Smooth muscle cell (in vitro differentiated cells): ENCODE measurements around the gene CADM1. TPM values are rescaled to one million over a fixed set of nuclear protein-coding genes. Genes with fewer than 3 reads are reported as not detected.

Experiments used
- DNase-seq: peaks from one replicate; lab custom pipeline; 2025; ENCODE audit not compliant: unreplicated experiment; lab: John Stamatoyannopoulos, UW
- H2AFZ ChIP-seq: fragments of 200-600 bp; sonication (generic); 2 replicates; pipeline ENCODE4 v1.6.0; 2016; ENCODE audit warnings: antibody characterized with exemption, low read depth, mild to moderate bottlenecking
- H3F3A ChIP-seq: fragments of 200-600 bp; sonication (generic); 2 replicates; pipeline ENCODE4 v1.6.0; 2017; ENCODE audit warnings: antibody characterized with exemption, low read depth
- H3K27ac ChIP-seq: fragments of 200-600 bp; sonication (generic); 2 replicates; pipeline ENCODE4 v1.5.1; 2016; ENCODE audit warnings: low read depth, mild to moderate bottlenecking
- H3K27me3 ChIP-seq: fragments of 200-600 bp; sonication (generic); 2 replicates; pipeline ENCODE4 v1.6.1; 2016; ENCODE audit warnings: low read depth, mild to moderate bottlenecking
- H3K36me3 ChIP-seq: fragments of 200-600 bp; sonication (generic); 2 replicates; pipeline ENCODE4 v1.5.1; 2016; ENCODE audit warnings: low read depth
- H3K4me1 ChIP-seq: fragments of 200-600 bp; sonication (generic); 2 replicates; pipeline ENCODE4 v1.5.1; 2016; ENCODE audit warnings: low read depth
- H3K4me2 ChIP-seq: fragments of 200-600 bp; sonication (generic); 2 replicates; pipeline ENCODE4 v1.6.0; 2016; ENCODE audit warnings: mild to moderate bottlenecking
- H3K4me3 ChIP-seq: fragments of 200-600 bp; sonication (generic); 2 replicates; pipeline ENCODE4 v1.5.1; 2016; ENCODE audit warnings: mild to moderate bottlenecking
- H3K79me2 ChIP-seq: fragments of 200-600 bp; sonication (generic); 2 replicates; pipeline ENCODE4 v1.6.0; 2016; ENCODE audit warnings: low read depth, mild to moderate bottlenecking
- H3K9ac ChIP-seq: fragments of 200-600 bp; sonication (generic); 2 replicates; pipeline ENCODE4 v1.6.0; 2016; ENCODE audit warnings: low read depth
- H3K9me3 ChIP-seq: fragments of 200-600 bp; sonication (generic); replicated peaks from 2 replicates; pipeline ENCODE4 v1.5.1; 2016; ENCODE audit warnings: low read depth
- H4K20me1 ChIP-seq: fragments of 200-600 bp; sonication (generic); 2 replicates; pipeline ENCODE4 v1.6.0; 2016; ENCODE audit warnings: low read depth
- WGBS: methylation state at CpG from one replicate; pipeline ENCODE4 v1.1.7; 2016; ENCODE audit warnings: low lambda C conversion rate; 5-methylcytosine and 5-hydroxymethylcytosine counted together
- polyA plus RNA-seq: library from polyadenylated mRNA; unstranded; fragments of >200 nt; fragmentation: Nextera tagmentation; extraction: Ambion mirVana; gene quantifications from 2 replicates; pipeline ENCODE4 v1.2.1, GENCODE V29; 2016
- total RNA-seq: library from RNA; depleted of rRNA; stranded (reverse); fragments of >200 nt; gene quantifications from 2 replicates; pipeline ENCODE4 v1.2.3, GENCODE V29; 2014
- TF ChIP-seq, protein P1 (sequence below): fragments of 200-600 bp; sonication (generic); IDR thresholded peaks from 2 replicates; pipeline ENCODE4 v1.5.1; 2017; ENCODE audit warnings: borderline replicate concordance, mild to moderate bottlenecking, antibody characterized with exemption; ENCODE audit not compliant: insufficient read depth, poor library complexity, severe bottlenecking

CADM1 gene
- total and polyA plus RNA-seq, 2 experiments from 2014 or later: 158 to 167 TPM

GRCh38 chr11:115188898-115189278 is 315.3 kb downstream of the CADM1 start:
- Histone ChIP-seq H3K36me3 (no peaks in the 10 kb centered on the region), H3K9ac (no peak overlapping the region), H4K20me1 (no peaks in the 10 kb centered on the region), H3K4me1 (peaks cover 35% of the 10 kb centered on the region), H3K27me3 (no peaks in the 10 kb centered on the region), H3K4me3 (no peak overlapping the region), H3K4me2 (no peak overlapping the region), H2AFZ (no peak overlapping the region), H3F3A (no peaks in the 10 kb centered on the region), H3K79me2 (no peaks in the 10 kb centered on the region), H3K9me3 (no peaks in the 10 kb centered on the region), H3K27ac (no peak overlapping the region)
- no peak for DNase-seq
- TF ChIP-seq, protein P1, sequence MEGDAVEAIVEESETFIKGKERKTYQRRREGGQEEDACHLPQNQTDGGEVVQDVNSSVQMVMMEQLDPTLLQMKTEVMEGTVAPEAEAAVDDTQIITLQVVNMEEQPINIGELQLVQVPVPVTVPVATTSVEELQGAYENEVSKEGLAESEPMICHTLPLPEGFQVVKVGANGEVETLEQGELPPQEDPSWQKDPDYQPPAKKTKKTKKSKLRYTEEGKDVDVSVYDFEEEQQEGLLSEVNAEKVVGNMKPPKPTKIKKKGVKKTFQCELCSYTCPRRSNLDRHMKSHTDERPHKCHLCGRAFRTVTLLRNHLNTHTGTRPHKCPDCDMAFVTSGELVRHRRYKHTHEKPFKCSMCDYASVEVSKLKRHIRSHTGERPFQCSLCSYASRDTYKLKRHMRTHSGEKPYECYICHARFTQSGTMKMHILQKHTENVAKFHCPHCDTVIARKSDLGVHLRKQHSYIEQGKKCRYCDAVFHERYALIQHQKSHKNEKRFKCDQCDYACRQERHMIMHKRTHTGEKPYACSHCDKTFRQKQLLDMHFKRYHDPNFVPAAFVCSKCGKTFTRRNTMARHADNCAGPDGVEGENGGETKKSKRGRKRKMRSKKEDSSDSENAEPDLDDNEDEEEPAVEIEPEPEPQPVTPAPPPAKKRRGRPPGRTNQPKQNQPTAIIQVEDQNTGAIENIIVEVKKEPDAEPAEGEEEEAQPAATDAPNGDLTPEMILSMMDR: no peak
- WGBS: 95% methylated on average over 4 of the region's 4 CpGs

DNA sequence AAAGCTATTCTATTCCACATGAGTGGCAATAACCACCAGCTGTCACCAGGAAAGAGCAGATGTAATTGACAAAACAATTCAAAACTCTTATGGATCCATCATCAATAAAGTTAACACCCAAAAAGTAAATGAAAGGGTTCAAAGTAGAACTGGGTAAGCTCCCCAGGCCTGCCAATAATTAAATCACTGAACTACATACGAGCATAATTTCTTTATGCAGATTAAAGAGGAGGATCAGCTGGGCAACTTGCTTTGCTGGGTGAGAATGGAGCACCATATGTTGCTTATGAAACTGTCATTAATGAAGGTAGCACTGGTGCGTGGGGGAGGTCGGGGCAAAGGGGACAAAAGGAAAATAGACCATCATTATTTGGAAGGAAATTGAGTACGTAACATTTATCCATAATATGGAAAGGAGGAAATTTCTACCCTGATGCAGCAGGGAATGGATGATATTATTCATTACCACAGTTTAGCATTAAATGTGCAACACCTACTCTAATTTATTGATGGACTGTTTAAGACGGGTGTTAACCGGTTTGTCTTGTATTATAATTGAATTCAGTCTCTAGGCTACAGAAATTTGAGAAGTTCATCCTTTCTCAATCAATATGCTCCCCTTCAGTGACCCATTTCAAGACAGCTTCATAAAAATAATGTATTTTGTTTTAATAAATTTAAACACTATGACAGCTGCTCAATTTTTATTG is 315.9 kb downstream of the CADM1 start:
- H3K9ac ChIP-seq: no peak overlapping the region
- H3K4me2 ChIP-seq: no peak overlapping the region
- H3K4me3 ChIP-seq: no peak overlapping the region
- no peak overlapping the region for H2AFZ ChIP-seq
- H3F3A ChIP-seq: no peaks in the 10 kb centered on the region
- TF ChIP-seq, protein P1: no peak
- no peaks in the 10 kb centered on the region for H4K20me1 ChIP-seq
- peaks cover 35% of the 10 kb centered on the region for H3K4me1 ChIP-seq
- H3K79me2 ChIP-seq: no peaks in the 10 kb centered on the region
- 98% methylated on average over 6 of the region's 6 CpGs for WGBS
- H3K27ac ChIP-seq: no peak overlapping the region
- H3K9me3 ChIP-seq: no peaks in the 10 kb centered on the region
- H3K36me3 ChIP-seq: no peaks in the 10 kb centered on the region
- DNase-seq: no peak
- H3K27me3 ChIP-seq: no peaks in the 10 kb centered on the region

GRCh38 chr11:115185931-115186330 is 318.3 kb downstream of the CADM1 start:
- Histone ChIP-seq H3F3A (no peaks in the 10 kb centered on the region), H3K27me3 (no peaks in the 10 kb centered on the region), H3K79me2 (no peaks in the 10 kb centered on the region), H2AFZ (no peak overlapping the region), H4K20me1 (no peaks in the 10 kb centered on the region), H3K4me1 (peaks cover 29% of the 10 kb centered on the region), H3K4me2 (peak overlapping the region; percentile 8), H3K4me3 (no peak overlapping the region), H3K9ac (no peak overlapping the region), H3K27ac (peak overlapping the region; percentile 7), H3K36me3 (no peaks in the 10 kb centered on the region), H3K9me3 (no peaks in the 10 kb centered on the region)
- 62% methylated on average over 5 of the region's 5 CpGs for WGBS
- TF ChIP-seq, protein P1: no peak
- DNase-seq: no peak

- no peaks in the 10 kb centered on the region for H3K9me3 ChIP-seq
- DNase-seq: no peak
- peaks cover 29% of the 10 kb centered on the region for H3K4me1 ChIP-seq
- no peak overlapping the region for H3K9ac ChIP-seq
- no peaks in the 10 kb centered on the region for H3K79me2 ChIP-seq
- no peaks in the 10 kb centered on the region for H3K36me3 ChIP-seq
- H3K4me3 ChIP-seq: no peak overlapping the region
- H4K20me1 ChIP-seq: no peaks in the 10 kb centered on the region
- H3K27me3 ChIP-seq: no peaks in the 10 kb centered on the region
- peak overlapping the region; percentile 8 for H3K4me2 ChIP-seq
- H3K27ac ChIP-seq: peak overlapping the region; percentile 7
- TF ChIP-seq, protein P1: no peak
- no peaks in the 10 kb centered on the region for H3F3A ChIP-seq
- WGBS: 58% methylated on average over 4 of the region's 4 CpGs
- H2AFZ ChIP-seq: no peak overlapping the region
Observed at GRCh38 chr11:115185507-115185906, 318.7 kb downstream of the CADM1 start.
